GM13976 (cell line): ENCODE measurements around the gene DIAPH2.

Source experiments
- DNase-seq: peaks from one replicate; pipeline ENCODE4 v3.0.0; 2012; ENCODE audit warnings: low spot score
- in situ Hi-C: fragments of 300-500 bp; cut with MboI; formaldehyde crosslinking; loops from one replicate; pipeline ENCODE4 v1.12.0; 2022; ENCODE audit warnings: low sequenced_read_pairs, mixed read lengths, inconsistent platforms; ENCODE audit not compliant: unreplicated experiment
- TF ChIP-seq, protein P1 (sequence below): IDR thresholded peaks from 2 replicates; pipeline ENCODE4 v1.5.1; 2012; ENCODE audit warnings: borderline replicate concordance, mild to moderate bottlenecking; ENCODE audit not compliant: insufficient read depth; ENCODE audit errors: extremely low read depth, missing control alignments, control extremely low read depth

The DIAPH2 gene

DNA sequence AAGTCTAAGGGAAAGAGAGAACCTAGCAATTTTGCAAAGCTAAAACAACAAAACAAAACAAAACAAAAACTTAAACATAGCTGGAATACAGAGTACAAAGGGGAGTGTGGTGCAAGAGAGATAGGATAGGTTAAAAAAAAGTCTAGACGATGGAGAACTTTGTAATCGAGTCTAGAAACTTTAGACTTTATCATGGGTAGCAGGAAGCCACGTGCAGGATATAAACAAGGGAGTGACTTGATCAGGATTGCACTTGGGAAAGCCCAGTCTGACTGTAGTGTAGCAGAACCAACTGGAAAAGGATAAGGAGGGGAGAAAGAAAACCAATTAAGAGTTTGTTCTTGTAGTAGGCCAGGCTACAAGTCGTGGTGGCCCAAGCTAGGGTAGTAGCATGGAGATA lies 949.2 kb downstream of the DIAPH2 start:
- no peak for DNase-seq
- in situ Hi-C loops, result no loop called here
- TF ChIP-seq, protein P1, sequence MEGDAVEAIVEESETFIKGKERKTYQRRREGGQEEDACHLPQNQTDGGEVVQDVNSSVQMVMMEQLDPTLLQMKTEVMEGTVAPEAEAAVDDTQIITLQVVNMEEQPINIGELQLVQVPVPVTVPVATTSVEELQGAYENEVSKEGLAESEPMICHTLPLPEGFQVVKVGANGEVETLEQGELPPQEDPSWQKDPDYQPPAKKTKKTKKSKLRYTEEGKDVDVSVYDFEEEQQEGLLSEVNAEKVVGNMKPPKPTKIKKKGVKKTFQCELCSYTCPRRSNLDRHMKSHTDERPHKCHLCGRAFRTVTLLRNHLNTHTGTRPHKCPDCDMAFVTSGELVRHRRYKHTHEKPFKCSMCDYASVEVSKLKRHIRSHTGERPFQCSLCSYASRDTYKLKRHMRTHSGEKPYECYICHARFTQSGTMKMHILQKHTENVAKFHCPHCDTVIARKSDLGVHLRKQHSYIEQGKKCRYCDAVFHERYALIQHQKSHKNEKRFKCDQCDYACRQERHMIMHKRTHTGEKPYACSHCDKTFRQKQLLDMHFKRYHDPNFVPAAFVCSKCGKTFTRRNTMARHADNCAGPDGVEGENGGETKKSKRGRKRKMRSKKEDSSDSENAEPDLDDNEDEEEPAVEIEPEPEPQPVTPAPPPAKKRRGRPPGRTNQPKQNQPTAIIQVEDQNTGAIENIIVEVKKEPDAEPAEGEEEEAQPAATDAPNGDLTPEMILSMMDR, result no peak

DNA sequence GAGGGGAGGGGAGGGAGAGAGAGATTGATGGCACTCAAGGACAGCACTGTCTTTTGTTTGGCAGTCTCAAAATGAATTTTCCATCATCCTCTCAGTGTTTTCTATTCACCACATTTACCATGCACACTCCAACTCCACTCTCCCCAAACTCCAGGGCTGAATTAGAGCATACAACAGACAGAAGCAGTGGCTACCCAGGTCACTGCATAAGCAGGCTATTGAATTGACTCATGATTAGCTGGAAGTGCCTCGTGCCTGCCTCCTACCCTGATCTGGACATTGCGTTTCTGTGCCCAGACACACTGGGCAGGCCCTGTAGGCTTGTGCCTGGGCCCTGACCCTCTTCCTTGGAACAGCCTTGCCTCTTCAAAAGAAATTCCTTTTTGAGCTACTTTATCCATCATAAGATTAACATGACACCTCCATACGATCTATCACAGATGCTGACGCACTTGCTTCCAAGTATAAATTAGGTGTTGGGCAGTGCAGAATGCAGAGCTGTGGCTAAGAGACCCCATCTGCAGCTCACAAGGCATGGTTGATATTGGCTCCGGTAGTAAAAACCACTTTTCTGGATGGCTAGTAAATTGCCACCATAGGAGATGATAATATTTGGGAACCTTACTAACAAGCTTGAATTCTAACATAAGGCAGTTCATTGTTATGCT lies 952.0 kb downstream of the DIAPH2 start:
- in situ Hi-C loops, result no loop called here
- no peak for DNase-seq
- TF ChIP-seq, protein P1, result no peak

DNA sequence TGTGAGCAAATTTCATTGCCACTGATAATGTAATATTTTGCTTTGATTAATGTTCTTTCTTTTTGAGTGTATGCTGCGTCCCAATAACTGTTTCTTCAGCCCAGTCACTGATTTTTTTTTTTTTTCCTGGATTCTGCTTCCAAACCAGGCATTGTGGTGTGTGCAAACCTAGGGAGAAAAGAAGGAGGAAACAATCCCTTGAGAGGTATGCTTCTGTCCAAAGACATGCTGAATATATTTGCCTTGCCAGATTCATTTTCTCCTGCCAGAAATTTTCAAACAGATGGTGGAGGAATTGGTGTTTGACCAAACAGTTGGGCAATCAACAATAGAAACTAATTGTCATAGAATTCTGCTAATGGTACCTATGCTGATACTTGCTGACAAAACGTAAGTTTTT lies 952.6 kb downstream of the DIAPH2 start:
- DNase-seq, result no peak
- TF ChIP-seq, protein P1, result no peak

DNA sequence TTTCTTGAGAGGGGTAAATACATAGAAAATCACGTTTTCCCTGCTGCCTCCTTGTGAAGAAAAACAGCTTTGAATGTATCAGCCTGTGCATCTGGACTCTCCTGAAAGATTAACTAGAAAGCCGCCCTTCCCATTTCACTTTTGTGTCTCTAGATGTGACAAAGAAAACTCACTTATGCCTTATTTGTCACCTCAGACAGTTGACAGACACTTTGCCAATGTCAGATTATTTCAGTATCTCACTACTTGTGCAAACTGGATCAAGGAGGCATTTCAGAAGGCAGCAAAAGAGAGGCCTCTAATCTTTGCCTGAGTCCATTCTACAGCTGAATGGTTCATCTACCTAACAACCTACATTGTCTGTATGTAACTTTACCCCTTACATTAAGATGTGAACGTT lies 954.0 kb downstream of the DIAPH2 start:
- TF ChIP-seq, protein P1, result no peak
- in situ Hi-C loops, result no loop called here
- DNase-seq, result no peak

More for the DNA sequence above, 952.6 kb downstream of the DIAPH2 start:
- in situ Hi-C loops, result no loop called here

DNA sequence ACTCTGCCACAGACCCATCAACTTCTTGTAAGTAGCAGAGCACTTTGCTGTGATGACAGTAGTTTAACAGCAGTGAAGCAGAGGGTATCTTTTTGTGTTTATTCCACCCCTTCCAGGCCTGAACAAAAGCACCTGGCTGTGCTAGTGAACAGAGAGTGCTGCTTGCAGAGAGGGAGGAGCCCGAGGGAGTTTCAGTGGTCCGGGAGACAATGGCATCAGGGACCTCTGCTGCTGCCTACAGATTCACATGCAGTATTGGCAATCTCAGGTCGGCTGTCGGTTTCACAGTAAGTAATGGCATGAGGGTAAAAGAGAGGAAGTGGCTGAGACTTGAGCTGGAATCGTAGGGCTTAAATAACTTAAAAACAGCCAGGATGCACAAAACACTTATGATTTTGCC lies 954.9 kb downstream of the DIAPH2 start:
- TF ChIP-seq, protein P1, result no peak
- DNase-seq, result no peak
- in situ Hi-C loops, result no loop called here
